SU-DHL-6 (cell line): Measurements from ENCODE around the gene MICAL3.

ENCODE experiments used
- EZH2phosphoT487 ChIP-seq: fragments of 200-600 bp; sonication (generic), shearing (Covaris generic); conservative IDR thresholded peaks from 2 replicates; pipeline ENCODE4 v1.6.1; 2018; ENCODE audit warnings: mild to moderate bottlenecking, antibody characterized with exemption, low read length, moderate library complexity, mixed read lengths
- TF ChIP-seq, protein P1 (sequence below): fragments of 200-600 bp; sonication (generic); IDR thresholded peaks from one replicate; pipeline ENCODE4 v1.5.1; 2017; ENCODE audit warnings: antibody characterized with exemption, mild to moderate bottlenecking, low read length, moderate library complexity; ENCODE audit not compliant: insufficient read depth, poor library complexity, severe bottlenecking

DNA sequence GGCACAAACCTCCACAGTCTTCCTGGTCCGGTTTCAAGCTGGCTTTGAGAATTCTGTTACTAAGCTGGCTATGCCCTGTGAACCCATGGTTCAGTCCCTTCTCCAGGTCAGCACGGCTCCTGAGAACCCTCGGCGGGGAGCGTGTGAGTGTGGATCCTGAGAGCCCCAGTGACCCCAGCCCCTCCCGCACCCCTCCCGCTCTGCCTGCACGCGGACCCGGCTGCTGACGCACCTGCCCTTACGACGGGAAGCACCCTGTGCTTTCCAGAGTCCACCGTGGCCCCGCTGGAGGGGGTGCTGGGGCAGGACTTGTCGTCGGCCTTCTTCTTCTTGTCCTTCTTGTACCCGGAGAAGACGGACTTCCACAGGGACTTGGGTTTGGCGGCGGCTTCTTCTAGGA, 207.3 kb downstream of the MICAL3 start:
- TF ChIP-seq, protein P1, sequence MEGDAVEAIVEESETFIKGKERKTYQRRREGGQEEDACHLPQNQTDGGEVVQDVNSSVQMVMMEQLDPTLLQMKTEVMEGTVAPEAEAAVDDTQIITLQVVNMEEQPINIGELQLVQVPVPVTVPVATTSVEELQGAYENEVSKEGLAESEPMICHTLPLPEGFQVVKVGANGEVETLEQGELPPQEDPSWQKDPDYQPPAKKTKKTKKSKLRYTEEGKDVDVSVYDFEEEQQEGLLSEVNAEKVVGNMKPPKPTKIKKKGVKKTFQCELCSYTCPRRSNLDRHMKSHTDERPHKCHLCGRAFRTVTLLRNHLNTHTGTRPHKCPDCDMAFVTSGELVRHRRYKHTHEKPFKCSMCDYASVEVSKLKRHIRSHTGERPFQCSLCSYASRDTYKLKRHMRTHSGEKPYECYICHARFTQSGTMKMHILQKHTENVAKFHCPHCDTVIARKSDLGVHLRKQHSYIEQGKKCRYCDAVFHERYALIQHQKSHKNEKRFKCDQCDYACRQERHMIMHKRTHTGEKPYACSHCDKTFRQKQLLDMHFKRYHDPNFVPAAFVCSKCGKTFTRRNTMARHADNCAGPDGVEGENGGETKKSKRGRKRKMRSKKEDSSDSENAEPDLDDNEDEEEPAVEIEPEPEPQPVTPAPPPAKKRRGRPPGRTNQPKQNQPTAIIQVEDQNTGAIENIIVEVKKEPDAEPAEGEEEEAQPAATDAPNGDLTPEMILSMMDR = no peak
- no peak for TF ChIP-seq EZH2phosphoT487
